ENCODE measurements around the gene ATP5F1D.

ATP5F1D gene

DNA sequence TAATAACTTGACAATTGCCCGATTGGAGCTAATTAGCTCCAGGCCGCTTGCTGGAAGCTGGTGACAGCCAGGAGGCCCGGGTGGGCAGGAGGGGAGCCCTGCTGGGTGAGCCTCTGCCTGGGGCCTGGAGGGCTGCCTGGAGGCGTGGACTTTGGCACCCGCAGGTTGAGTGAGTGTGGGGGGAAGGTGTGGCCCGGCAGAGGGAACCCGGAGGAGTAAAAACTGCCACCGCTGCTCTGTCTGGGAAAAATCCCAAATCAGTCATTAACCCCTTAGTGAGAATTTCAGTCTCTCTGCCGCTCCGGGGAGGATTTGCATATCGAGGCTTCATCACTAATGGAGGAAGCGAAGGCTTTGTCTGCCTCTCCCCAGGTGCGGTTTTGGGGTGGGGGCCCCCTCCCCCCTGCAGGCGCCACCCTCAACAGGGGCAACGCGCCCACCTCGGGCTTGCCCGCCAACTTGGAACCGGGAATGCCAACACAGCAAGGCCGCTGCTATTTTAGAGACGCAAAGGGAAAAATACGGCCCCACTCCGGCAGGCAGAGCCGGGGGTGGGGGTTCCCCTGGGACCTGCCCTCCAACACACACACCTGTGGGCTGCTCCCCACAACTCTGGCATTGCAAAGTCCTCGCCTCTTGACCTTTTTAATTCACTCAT is 50.3 kb downstream of the ATP5F1D start:
- DNase-seq (ENCODE audit: low spot score): no peak
- no peak for FAIRE-seq

DNA sequence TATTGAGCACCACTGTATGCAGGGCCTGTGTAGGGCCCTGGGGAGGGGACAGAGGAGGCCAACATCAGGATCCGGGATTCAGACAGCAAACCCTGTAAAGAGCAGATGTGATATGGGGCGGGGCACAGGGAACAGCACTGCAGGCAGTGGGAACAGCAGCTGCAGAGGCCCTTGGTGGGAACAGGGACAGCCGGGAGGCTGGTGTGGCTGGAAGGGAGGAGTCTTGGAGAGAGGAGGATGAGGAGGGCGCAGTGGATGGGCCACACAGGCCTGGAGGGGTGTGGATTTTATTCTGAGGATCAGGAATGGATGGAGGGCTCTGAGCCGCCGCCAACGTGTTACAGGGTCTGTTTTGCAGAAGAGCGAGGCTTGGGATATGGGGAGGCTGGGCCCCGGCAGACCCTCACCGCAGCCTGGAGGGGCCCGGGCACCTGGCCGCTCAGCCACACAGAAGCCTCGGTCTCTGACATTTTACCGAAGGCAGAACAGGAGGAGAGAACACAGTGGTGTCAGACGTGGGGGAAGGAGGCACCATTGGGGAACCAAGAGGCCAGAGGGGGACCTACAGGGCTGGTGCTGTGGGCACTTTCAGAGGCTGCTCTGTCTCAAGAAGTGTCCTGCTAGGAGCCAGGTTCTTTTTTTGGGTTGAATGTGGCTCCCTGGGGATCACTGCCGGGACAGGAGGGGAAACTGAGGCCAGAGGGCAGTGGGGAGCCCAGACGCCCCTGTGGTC is 51.0 kb downstream of the ATP5F1D start:
- FAIRE-seq (no peak), DNase-seq (ENCODE audit: low spot score) (no peak)

- no peak for FAIRE-seq
- no peak for DNase-seq (ENCODE audit: low spot score)
These were observed 52.4 kb downstream of the ATP5F1D start for GRCh38 chr19:1293782-1294604.
